GM12892 (cell line): ENCODE measurements around the gene PLD1.

Experiments used
- DNase-seq: peaks from one replicate; pipeline ENCODE4 v3.0.0; 2011; ENCODE audit not compliant: insufficient read length
- FAIRE-seq: peaks from 2 replicates; lab custom pipeline; 2011; peaks lifted over from hg19 to GRCh38; lab: Jason Lieb, UNC
- POLR2A ChIP-seq: IDR thresholded peaks from 2 replicates; pipeline ENCODE4 v1.6.1; 2011; ENCODE audit warnings: low read depth, low read length, control low read depth
- POLR2AphosphoS5 ChIP-seq: IDR thresholded peaks from 2 replicates; pipeline ENCODE4 v1.6.1; 2011; ENCODE audit warnings: low read depth, low read length, control low read depth
- TAF1 ChIP-seq: IDR thresholded peaks from 2 replicates; pipeline ENCODE4 v1.6.1; 2011; ENCODE audit warnings: low read depth, mild to moderate bottlenecking, control low read depth, low read length, borderline replicate concordance

Gene PLD1

DNA sequence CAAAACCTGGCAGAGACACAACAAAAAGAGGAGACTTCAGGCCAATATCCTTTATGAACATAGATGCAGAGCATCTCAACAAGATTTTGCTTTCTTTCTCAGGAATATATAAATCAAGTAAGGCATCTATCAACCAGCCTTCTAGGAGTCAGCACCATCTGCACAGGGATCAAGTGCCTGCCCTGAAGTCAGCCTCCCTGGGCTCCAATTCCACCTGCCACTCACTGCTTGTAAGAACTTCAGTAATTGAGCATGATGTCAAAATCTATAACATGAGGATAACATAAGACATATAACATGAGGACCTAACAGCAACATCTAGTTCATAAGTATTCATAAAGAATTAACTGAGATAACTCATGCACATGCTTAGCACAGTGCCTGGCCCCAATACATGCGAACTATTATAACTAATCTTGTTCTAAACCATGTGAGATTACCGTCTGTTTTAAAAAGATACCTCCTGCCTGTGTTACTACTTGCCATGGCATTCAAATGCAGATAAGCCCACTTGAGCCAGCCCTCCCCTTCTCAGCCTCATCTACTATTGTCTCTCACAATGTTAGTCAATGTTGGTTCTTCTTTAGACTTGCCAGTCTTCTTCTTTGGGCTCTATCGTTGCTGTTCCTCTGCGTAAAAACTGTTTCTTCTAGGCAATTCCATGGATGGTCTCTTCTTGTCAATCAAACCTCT lies 91.6 kb downstream of the PLD1 start:
- no peak for TF ChIP-seq POLR2AphosphoS5
- no peak for TF ChIP-seq POLR2A
- TF ChIP-seq TAF1: no peak
- no peak for FAIRE-seq
- DNase-seq: no peak

DNA sequence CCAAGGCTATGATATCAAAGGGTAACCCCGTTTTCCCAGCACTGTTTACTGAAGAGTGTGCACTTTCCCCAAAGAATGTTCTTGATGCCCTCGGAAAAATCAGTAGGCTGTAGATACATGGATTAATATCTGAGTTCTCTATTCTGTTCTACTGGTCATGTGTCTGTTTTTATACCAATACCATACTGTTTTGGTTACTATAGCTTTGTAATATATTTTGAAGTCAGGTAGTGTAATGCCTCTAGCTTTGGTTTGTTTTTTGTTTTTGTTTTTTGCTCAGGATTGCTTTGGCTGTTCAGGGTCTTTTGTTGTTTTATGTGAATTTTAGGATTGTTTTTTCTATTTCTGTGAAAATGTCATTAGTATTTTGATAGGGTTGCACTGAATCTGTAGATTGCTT lies 95.1 kb downstream of the PLD1 start:
- no peak for DNase-seq
- TF ChIP-seq POLR2A: no peak
- TF ChIP-seq TAF1: no peak
- TF ChIP-seq POLR2AphosphoS5: no peak
- no peak for FAIRE-seq

DNA sequence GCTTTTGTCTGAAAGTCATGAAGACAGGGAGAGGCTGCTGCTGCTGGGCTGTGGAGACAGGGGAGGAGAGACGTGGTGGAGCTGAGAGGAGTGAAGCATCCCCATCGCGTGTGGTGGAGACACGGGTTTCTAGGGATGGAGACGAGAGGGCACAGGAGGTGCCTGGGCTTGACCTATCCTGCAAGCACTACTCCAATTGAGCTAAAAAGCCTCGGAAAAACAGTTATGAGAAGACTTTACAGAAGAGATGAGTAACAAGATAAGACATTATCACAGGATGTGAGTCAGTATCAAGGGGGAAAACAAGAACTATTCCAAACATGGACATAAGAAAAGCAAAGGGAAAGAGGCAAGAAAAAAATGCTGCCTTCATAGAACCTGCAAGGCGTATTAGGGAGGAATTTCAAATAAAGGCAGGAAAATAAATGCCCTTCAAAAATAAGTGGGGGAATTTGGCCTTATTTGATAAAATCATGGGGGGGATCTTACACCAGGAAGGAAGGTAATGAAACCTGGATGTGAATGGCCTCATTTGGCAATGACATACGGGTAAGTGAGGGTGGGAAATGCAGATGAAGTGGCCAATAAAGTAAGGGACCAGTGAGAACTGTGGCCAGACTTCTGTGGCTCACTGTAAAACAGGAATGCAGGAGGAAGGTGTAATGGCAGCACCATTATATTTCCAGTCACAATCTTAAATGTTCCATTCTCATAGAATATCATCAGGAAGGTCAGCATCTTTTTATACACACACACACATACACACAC lies 97.9 kb downstream of the PLD1 start:
- TF ChIP-seq TAF1 (no peak), POLR2A (no peak), POLR2AphosphoS5 (no peak)
- FAIRE-seq (no peak), DNase-seq (no peak)

DNA sequence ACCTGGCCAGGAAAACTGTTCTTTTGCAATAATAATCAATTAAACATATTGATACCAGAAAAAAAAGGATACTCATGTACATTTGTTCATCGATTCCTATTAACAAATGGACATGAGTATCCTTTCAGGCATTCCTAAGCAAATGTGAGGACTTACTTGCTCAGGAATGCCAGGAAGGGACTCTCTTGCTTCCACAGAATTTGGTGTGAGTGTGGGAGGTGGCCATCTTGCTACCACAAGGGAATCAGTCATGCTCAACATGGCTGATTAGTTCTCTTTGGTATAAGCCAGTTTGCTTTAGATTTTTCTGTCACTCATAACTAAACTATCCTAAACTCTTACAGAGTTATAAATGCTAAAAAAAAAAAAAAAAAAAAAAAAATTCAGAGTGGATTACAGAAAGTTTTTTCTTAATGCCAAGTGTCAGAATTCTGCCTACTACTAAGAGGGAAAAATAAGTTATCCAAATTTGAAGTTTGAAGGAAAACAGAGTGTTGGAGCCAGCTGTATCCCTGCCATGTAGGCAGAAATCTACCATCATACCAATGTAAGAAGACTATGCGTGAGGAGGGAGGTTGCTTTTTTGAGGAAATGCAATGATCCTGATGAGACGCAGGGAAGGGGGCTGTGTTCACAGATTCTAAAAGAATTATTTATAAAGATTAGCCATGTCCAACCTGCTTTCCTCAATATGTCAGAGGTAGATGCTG lies 98.7 kb downstream of the PLD1 start:
- DNase-seq (no peak), FAIRE-seq (no peak)
- no peak for TF ChIP-seq POLR2AphosphoS5
- TF ChIP-seq TAF1: no peak
- TF ChIP-seq POLR2A: no peak

DNA sequence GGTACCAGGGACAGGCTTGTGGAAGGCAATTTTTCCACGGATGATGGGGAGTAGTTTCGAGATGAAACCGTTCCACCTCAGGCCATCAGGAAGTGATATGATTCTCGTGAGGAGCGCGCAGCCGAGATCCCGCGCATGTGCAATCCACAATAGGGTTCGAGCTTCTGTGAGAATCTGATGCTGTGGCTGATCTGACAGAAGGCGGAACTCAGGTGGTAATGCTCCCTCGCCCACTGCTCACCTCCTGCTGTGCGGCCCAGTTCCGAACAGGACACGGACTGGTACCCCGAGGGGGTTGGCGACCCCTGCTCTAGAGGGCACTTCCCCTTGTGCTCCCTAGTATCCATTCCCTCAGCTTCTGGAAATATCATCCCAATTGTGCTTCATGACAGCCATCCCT lies 99.9 kb downstream of the PLD1 start:
- DNase-seq: no peak
- no peak for FAIRE-seq
- TF ChIP-seq TAF1: no peak
- TF ChIP-seq POLR2AphosphoS5: no peak
- TF ChIP-seq POLR2A: no peak

DNA sequence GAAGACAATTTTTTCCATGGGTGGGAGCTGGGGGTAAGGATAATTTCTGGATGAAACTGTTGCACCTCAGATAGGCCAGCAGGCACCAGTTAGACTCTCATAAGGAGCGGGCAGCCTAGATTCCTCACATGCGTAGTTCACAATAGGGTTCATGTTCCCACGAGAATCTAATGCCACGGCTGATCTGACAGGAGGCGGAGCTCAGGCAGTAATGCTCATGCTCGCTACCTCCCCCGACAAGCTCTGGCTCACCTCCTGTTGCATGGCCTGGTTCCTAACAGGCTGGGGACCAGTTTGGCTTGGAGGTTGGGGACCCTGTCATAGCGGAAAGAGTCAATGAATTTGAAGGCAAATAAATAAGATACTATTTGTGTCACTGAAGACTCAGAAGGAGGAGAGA lies 105.5 kb downstream of the PLD1 start:
- no peak for TF ChIP-seq POLR2A
- DNase-seq (no peak), FAIRE-seq (no peak)

DNA sequence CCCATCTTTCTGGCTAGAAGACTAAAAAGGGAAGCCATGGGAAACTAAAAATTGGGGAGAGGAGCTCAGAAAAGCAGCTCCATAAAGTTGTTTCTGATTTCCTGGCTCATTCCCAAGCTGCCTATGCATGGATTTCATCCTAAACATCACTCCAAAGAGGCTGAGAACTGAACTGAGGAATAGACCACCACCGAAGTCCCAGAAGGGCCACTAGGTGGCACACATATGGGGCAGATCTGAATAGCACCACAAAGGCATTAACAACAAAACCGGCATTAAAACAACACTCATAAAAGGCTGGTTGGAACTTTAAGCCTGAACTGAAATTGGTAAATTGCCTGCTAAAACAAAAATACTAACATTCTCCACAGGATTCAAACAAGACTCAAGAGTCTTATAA lies 106.3 kb downstream of the PLD1 start:
- no peak for TF ChIP-seq POLR2AphosphoS5
- TF ChIP-seq POLR2A: no peak
- no peak for TF ChIP-seq TAF1
- FAIRE-seq (no peak), DNase-seq (no peak)

DNA sequence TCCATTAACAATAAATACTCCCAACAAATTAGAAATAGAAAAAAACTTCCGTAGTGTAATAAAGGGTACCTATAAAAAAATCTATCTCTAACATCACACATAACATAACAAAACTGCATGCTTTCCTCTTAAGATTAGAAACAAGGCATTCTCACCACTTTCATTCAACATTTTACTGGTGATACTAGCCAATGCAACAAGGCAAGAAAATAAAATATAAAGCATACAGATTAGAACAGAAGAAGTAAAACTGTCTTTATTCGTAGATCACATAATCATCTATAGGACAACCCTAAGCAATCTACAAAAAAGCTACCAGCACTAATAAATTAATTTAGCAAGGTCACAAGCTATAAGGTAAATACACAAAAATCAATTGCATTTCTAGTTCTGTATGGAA lies 107.1 kb downstream of the PLD1 start:
- DNase-seq (no peak), FAIRE-seq (no peak)
- TF ChIP-seq TAF1 (no peak), POLR2A (no peak), POLR2AphosphoS5 (no peak)

DNA sequence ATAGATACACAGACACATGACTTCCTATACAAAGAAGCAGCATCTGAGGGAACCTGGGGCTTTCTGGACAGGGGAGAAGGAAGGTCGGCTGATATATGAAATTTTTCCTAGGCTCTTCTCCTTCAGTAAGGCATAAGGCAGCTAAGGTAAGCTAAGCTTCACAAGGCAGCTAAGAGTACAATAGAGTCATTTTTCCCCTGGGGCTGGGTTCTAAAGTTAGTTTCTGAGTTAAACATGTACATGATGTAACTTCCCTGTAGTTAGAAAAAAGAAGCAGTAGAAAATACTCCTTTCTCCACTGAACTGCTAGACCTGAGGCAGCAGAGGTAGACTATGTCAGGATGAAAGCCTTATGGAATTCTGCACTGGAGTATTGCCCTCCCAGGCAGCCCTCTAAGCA lies 109.6 kb downstream of the PLD1 start:
- no peak for TF ChIP-seq POLR2A
- no peak for TF ChIP-seq POLR2AphosphoS5
- no peak for TF ChIP-seq TAF1
- no peak for DNase-seq
- no peak for FAIRE-seq

DNA sequence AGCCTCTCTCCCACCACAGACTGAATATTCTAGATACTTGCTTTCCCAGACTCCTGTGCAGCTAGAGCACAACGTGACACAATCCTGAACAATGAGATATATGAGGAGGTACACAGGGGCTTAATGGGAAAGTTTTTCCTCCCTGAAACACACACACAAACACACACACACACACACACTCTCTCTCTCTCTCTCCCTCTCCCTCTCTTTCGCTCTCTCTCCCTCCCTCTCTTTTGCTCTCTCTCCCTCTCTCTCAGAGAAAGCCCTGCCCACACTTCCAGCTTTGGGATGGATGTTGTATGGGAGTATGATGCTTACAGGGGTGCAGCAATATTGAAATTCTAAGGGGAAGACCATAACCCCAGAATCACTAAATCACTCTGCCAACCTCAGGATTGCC lies 110.1 kb downstream of the PLD1 start:
- no peak for FAIRE-seq
- TF ChIP-seq POLR2AphosphoS5: no peak
- TF ChIP-seq POLR2A: no peak
- no peak for TF ChIP-seq TAF1
- DNase-seq: no peak

DNA sequence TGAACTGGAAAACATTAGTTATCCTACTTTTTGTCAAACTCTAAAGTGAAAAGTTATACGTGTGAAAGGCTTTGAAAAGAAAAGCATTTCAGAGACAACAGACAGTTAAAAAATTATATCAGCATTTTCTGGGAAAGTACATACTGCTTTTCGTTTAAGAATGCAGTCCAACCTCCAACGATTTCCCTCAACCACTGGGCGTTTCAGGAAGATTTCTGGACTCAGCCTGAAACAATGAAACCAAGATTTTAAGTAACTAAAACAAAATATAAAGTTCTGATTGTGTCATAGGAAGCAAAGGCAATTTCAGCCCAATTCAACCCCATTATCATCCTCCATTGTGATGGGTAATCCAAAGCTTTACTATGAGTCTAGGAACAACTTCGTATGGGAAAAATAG lies 110.7 kb downstream of the PLD1 start:
- FAIRE-seq (no peak), DNase-seq (no peak)
- no peak for TF ChIP-seq TAF1
- no peak for TF ChIP-seq POLR2AphosphoS5
- TF ChIP-seq POLR2A: no peak

DNA sequence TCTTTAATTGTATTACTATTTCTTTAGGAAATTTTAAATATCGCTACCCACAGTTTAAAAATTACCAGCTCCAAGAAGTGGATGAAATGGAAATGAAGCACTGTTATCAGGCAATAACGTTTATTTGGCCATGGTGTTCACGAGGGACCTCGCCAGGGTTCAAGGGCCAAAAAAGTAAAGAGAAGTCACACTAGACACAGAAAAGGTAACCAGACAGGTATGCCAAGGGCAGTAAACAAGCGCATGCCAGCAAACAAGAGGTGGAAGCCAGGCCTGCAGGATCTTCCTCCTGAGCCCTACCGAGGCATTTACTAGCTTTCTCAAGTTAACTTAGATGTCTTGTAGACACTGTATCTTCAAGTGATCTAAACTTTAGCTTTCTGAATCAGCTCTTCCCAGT lies 113.5 kb downstream of the PLD1 start:
- TF ChIP-seq POLR2AphosphoS5: no peak
- no peak for TF ChIP-seq TAF1
- TF ChIP-seq POLR2A: no peak
- no peak for DNase-seq
- FAIRE-seq: no peak
